Keratinocyte (primary cell): ENCODE results near the gene CRACR2B. TPM values are rescaled to one million over a fixed set of nuclear protein-coding genes. Genes with fewer than 3 reads are reported as not detected.

ENCODE experiments used
- DNase-seq: peaks from one replicate; pipeline ENCODE4 v3.0.0-alpha.2; 2011; ENCODE audit warnings: low read depth, missing footprints, low spot score
- FAIRE-seq: peaks from 2 replicates; lab custom pipeline; 2011; peaks lifted over from hg19 to GRCh38; lab: Jason Lieb, UNC
- H2AFZ ChIP-seq: 2 replicates; pipeline ENCODE4 v1.6.0; 2012; ENCODE audit warnings: low read length, control low read depth, inconsistent platforms; ENCODE audit not compliant: control insufficient read depth
- H3K27ac ChIP-seq: 2 replicates; pipeline ENCODE4 v1.5.1; 2011; ENCODE audit warnings: low read length; ENCODE audit not compliant: control insufficient read depth, insufficient read depth
- H3K27me3 ChIP-seq: 3 replicates; pipeline ENCODE4 v1.6.0; 2011; ENCODE audit warnings: low read length; ENCODE audit not compliant: control insufficient read depth, insufficient read depth; ENCODE audit errors: extremely low read depth
- H3K36me3 ChIP-seq, 2 experiments: 2 replicates in 1 of 2; 3 replicates in 1 of 2; pipeline ENCODE4 v1.5.1; 2011; ENCODE audit warnings: low read length in 2 of 2, mild to moderate bottlenecking in 1 of 2; ENCODE audit not compliant: control insufficient read depth in 2 of 2, insufficient read depth in 2 of 2; ENCODE audit errors: extremely low read depth in 1 of 2
- H3K4me1 ChIP-seq: 3 replicates; pipeline ENCODE4 v1.5.1; 2011; ENCODE audit warnings: low read length; ENCODE audit not compliant: control insufficient read depth, insufficient read depth; ENCODE audit errors: extremely low read depth
- H3K4me2 ChIP-seq: 3 replicates; pipeline ENCODE4 v1.6.0; 2011; ENCODE audit warnings: low read depth, low read length; ENCODE audit not compliant: control insufficient read depth, insufficient read depth; ENCODE audit errors: extremely low read depth
- H3K4me3 ChIP-seq, 3 experiments: fragments of 200-600 bp in 1 of 3; sonication (generic) in 1 of 3; 2 replicates in 2 of 3; 3 replicates in 1 of 3; pipeline ENCODE4 v1.5.1; 2011 to 2016; ENCODE audit warnings: low read length in 3 of 3, mild to moderate bottlenecking in 3 of 3, control low read depth in 2 of 3, inconsistent platforms in 1 of 3, low read depth in 1 of 3, mixed read lengths in 1 of 3, mixed run types in 1 of 3, moderate library complexity in 1 of 3; ENCODE audit not compliant: control insufficient read depth in 2 of 3, insufficient read depth in 2 of 3; ENCODE audit errors: extremely low read depth in 1 of 3
- H3K79me2 ChIP-seq: 2 replicates; pipeline ENCODE4 v1.6.0; 2012; ENCODE audit warnings: low read length; ENCODE audit not compliant: control insufficient read depth, insufficient read depth
- H3K9ac ChIP-seq: 3 replicates; pipeline ENCODE4 v1.6.0; 2011; ENCODE audit warnings: low read length; ENCODE audit not compliant: control insufficient read depth, insufficient read depth; ENCODE audit errors: extremely low read depth
- H3K9me1 ChIP-seq: 3 replicates; pipeline ENCODE4 v1.6.0; 2011; ENCODE audit warnings: low read length; ENCODE audit not compliant: control insufficient read depth, insufficient read depth; ENCODE audit errors: extremely low read depth
- H3K9me3 ChIP-seq: 2 replicates; pipeline ENCODE4 v1.5.1; 2012; ENCODE audit warnings: low read depth, low read length; ENCODE audit not compliant: control insufficient read depth
- H4K20me1 ChIP-seq: 3 replicates; pipeline ENCODE4 v1.6.0; 2011; ENCODE audit warnings: low read length; ENCODE audit not compliant: control insufficient read depth, insufficient read depth; ENCODE audit errors: extremely low read depth
- CTCF ChIP-seq, 3 experiments: IDR thresholded peaks in 1 of 3; conservative IDR thresholded peaks in 1 of 3; optimal IDR thresholded peaks in 1 of 3; 2 replicates in 2 of 3; 3 replicates in 1 of 3; pipeline versions ENCODE3 to v1.5.1; 2011; ENCODE audit warnings: low read length in 3 of 3, mild to moderate bottlenecking in 3 of 3, moderate library complexity in 2 of 3, control low read depth in 1 of 3, inconsistent platforms in 1 of 3; ENCODE audit not compliant: insufficient read depth in 2 of 3; ENCODE audit errors: extremely low read depth in 1 of 3
- EZH2 ChIP-seq: IDR thresholded peaks from one replicate; pipeline ENCODE4 v1.6.1; 2012; ENCODE audit warnings: inconsistent platforms, mild to moderate bottlenecking, low read length, moderate library complexity
- dilution Hi-C: fragments of 300-500 bp; cut with MboI; formaldehyde crosslinking; loops from one replicate; pipeline ENCODE4 v1.7.0; 2020; ENCODE audit warnings: low sequenced_read_pairs; ENCODE audit not compliant: extremely low pct_ligation_motif_present
- polyA plus RNA-seq, 5 experiments: library from polyadenylated mRNA; depleted of rRNA in 3 of 5; stranded (reverse) in 3 of 5; stranded (forward) in 1 of 5; unstranded in 1 of 5; fragments of >200 nt; gene quantifications; 1 replicate in 1 of 5; 2 replicates in 3 of 5; 3 replicates in 1 of 5; pipeline versions ENCODE4 v1.2.1 to v1.2.3, GENCODE V29; 2011 to 2012; ENCODE audit warnings: missing spikeins in 2 of 5, low read depth in 1 of 5, low replicate concordance in 1 of 5

Gene CRACR2B
- polyA plus RNA-seq, 1 donor (not counting 4 experiments of a cell fraction or from before 2014, with no cell fraction given), result 0.17 TPM

GRCh38 chr11:860234-861104, 32.8 kb downstream of the CRACR2B start:
- Histone ChIP-seq H3K27me3 (no peaks in the 10 kb centered on the region), H3K9me1 (no peaks in the 10 kb centered on the region), H3K9me3 (no peaks in the 10 kb centered on the region), H2AFZ (no peak overlapping the region), H4K20me1 (peaks cover 9% of the 10 kb centered on the region), H3K4me3 (no peak overlapping the region), H3K27ac (no peak overlapping the region), H3K4me2 (no peak overlapping the region), H3K4me1 (peaks cover 4% of the 10 kb centered on the region), H3K79me2 (no peaks in the 10 kb centered on the region), H3K9ac (no peak overlapping the region), H3K36me3 (peaks cover 8 to 9% of the 10 kb centered on the region in 2 experiments)
- no peak for FAIRE-seq
- DNase-seq, result no peak
- no peak for TF ChIP-seq EZH2
- no peak for TF ChIP-seq CTCF (optimal IDR thresholded peaks at IDR 0.05 in 1 of 3, IDR thresholded peaks at IDR 0.05 in 1 of 3, conservative IDR thresholded peaks at IDR 0.05 in 1 of 3; ENCODE audit: extremely low read depth in 1 of 3, insufficient read depth in 2 of 3, low read length in 3 of 3)
- dilution Hi-C loops, result no loop called here

GRCh38 chr11:861105-861479, 33.4 kb downstream of the CRACR2B start:
- Histone ChIP-seq H4K20me1 (peaks cover 8% of the 10 kb centered on the region), H3K4me3 (no peak overlapping the region), H3K27me3 (no peaks in the 10 kb centered on the region), H3K79me2 (no peaks in the 10 kb centered on the region), H3K4me1 (peaks cover 4% of the 10 kb centered on the region), H2AFZ (no peak overlapping the region), H3K9ac (no peak overlapping the region), H3K4me2 (no peak overlapping the region), H3K9me3 (no peaks in the 10 kb centered on the region), H3K36me3 (peaks cover 6 to 10% of the 10 kb centered on the region in 2 experiments), H3K27ac (no peak overlapping the region), H3K9me1 (no peaks in the 10 kb centered on the region)
- FAIRE-seq (no peak), DNase-seq (no peak)
- dilution Hi-C loops, result no loop called here
- no peak for TF ChIP-seq EZH2
